SIG-M5 (cell line): ENCODE data around the gene RAB36.

Source experiments
- DNase-seq: peaks from one replicate; lab custom pipeline; 2025; lab: John Stamatoyannopoulos, UW

The RAB36 gene

GRCh38 chr22:23108249-23109078, 36.8 kb upstream of the RAB36 start:
- no peak for DNase-seq

GRCh38 chr22:23109079-23109347, 36.3 kb upstream of the RAB36 start:
- DNase-seq, result no peak

GRCh38 chr22:23109441-23109978, 35.8 kb upstream of the RAB36 start:
- no peak for DNase-seq

GRCh38 chr22:23110190-23110921, 34.9 kb upstream of the RAB36 start:
- no peak for DNase-seq

GRCh38 chr22:23110922-23111527, 34.3 kb upstream of the RAB36 start:
- DNase-seq, result no peak

GRCh38 chr22:23112472-23113012, 32.7 kb upstream of the RAB36 start:
- no peak for DNase-seq

GRCh38 chr22:23113067-23113846, 32.0 kb upstream of the RAB36 start:
- no peak for DNase-seq

GRCh38 chr22:23113847-23114720, 31.2 kb upstream of the RAB36 start:
- DNase-seq, result no peak

- DNase-seq, result no peak
These were observed 30.6 kb upstream of the RAB36 start for GRCh38 chr22:23114721-23115020.

GRCh38 chr22:23115369-23115768, 29.9 kb upstream of the RAB36 start:
- no peak for DNase-seq

GRCh38 chr22:23115825-23116494, 29.3 kb upstream of the RAB36 start:
- DNase-seq, result no peak

- DNase-seq, result no peak
These were observed 28.6 kb upstream of the RAB36 start for GRCh38 chr22:23116506-23117263.

- DNase-seq, result no peak
These were observed 28.0 kb upstream of the RAB36 start for GRCh38 chr22:23117275-23117674.

GRCh38 chr22:23117891-23118646, 27.2 kb upstream of the RAB36 start:
- DNase-seq, result no peak

GRCh38 chr22:23118647-23119493, 26.4 kb upstream of the RAB36 start:
- no peak for DNase-seq

- no peak for DNase-seq
These were observed 25.5 kb upstream of the RAB36 start for GRCh38 chr22:23119494-23120414.

- no peak for DNase-seq
These were observed 24.8 kb upstream of the RAB36 start for GRCh38 chr22:23120415-23120899.
